Right lobe of liver (tissue), 6 donors: ENCODE data around the gene RSAD1. TPM values are rescaled to one million over a fixed set of nuclear protein-coding genes. Genes with fewer than 3 reads are reported as not detected.

Source experiments
- ATAC-seq, 4 donors: fragments of 200-7000 bp; cut with Tn5 transposase; one replicate each; pipeline ENCODE4 v1.9.1; 2020; ENCODE audit warnings: mild to moderate bottlenecking in 4 of 4, moderate library complexity in 4 of 4
- DNase-seq, 3 donors: peaks; one replicate each; pipeline ENCODE4 v3.0.0-alpha.2; 2020
- H3K27ac ChIP-seq, 3 donors: fragments of 200-600 bp; one replicate each; pipeline ENCODE4 v1.8.0; 2022
- H3K27me3 ChIP-seq, 2 donors: fragments of 200-600 bp; one replicate each; pipeline ENCODE4 v1.8.0; 2022
- H3K36me3 ChIP-seq, 4 donors: fragments of 200-600 bp; sonication (generic) in 1 of 4; one replicate each; pipeline versions ENCODE4 v1.5.1 to v1.8.0; 2017 to 2022; ENCODE audit warnings: control low read depth in 1 of 4
- H3K4me1 ChIP-seq, 4 donors: fragments of 200-600 bp; sonication (generic) in 1 of 4; one replicate each; pipeline versions ENCODE4 v1.5.1 to v1.8.0; 2017 to 2022; ENCODE audit warnings: control low read depth in 1 of 4
- H3K4me3 ChIP-seq, 3 donors: fragments of 200-600 bp; one replicate each; pipeline ENCODE4 v1.8.0; 2022
- H3K9me3 ChIP-seq, 4 donors: fragments of 200-600 bp; sonication (generic) in 1 of 4; one replicate each; pipeline versions ENCODE4 v1.5.1 to v1.8.0; 2017 to 2022; ENCODE audit warnings: control low read depth in 1 of 4
- POLR2A ChIP-seq: fragments of 450-650 bp; IDR thresholded peaks from one replicate; pipeline ENCODE4 v1.6.1; 2017; ENCODE audit warnings: antibody characterized with exemption, mild to moderate bottlenecking
- WGBS: methylation state at CpG from one replicate; pipeline ENCODE4 v1.1.6; 2018; ENCODE audit warnings: low coverage, low lambda C conversion rate; ENCODE audit not compliant: insufficient coverage; ENCODE audit errors: missing lambda C conversion rate; 5-methylcytosine and 5-hydroxymethylcytosine counted together
- intact Hi-C, 2 donors: fragments of 100-400 bp; cut with DNase I; formaldehyde crosslinking; loops; one replicate each; pipeline versions ENCODE4 v1.11.2 to v1.14.1; 2022
- total RNA-seq, 6 experiments: library from RNA; depleted of rRNA in 2 of 6; stranded (reverse); fragments of >200 nt in 2 of 6; fragmentation: NEBNext Ultra II Directional in 3 of 6; extraction: Animal tissue kit (Norgen Biotek cat#: 25700) in 3 of 6; gene quantifications; one replicate each; pipeline versions ENCODE4 v1.1.0 to v1.2.4, GENCODE V29; 2016 to 2023
- TF ChIP-seq, protein P1 (sequence below), 4 donors: fragments of 200-600 bp in 3 of 4; fragments of 450-650 bp in 1 of 4; IDR thresholded peaks; one replicate each; pipeline versions ENCODE4 v1.5.1 to v1.8.0; 2016 to 2022; ENCODE audit warnings: antibody characterized with exemption in 4 of 4, mild to moderate bottlenecking in 2 of 4
- donor health status: DM: no; HTN: yes; CAD: no.
- donor health status: DM: no; HTN: no; CAD: no.
- donor health status: DM: no; HTN: no; CAD: no.
- donor health status: DM: no; HTN: yes; CAD: no.
- donor health status: DM: no; HTN: yes; CAD: no.

The RSAD1 gene
- total RNA-seq, 6 experiments from 2014 or later = 17.9 to 26.6 (median 23.4) TPM

DNA sequence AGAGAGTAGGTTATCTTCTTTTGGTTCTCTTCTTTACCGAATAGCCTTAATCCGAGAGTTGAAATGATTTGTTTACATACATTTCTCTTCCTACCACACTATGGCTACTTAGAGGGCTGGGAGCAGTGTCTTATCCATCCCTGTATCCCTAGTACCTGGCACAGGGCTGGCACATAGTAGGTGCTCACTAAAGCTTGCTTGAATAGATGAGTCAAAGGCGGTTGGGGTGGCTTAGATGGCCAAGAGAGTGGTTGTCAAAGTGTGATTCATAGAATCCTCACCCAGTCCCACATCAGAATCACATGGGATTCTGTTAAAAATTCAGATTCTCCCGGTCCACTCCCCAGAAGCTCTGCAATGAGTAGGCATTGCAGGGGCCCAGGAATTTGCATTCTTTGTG is 21.0 kb upstream of the RSAD1 start:
- Histone ChIP-seq H3K4me1 (peaks cover 0 to 27% (median 11%) of the 10 kb centered on the region in 4 donors), H3K36me3 (no peaks in the 10 kb centered on the region), H3K4me3 (no peak overlapping the region), H3K9me3 (no peaks in the 10 kb centered on the region), H3K27ac (no peak overlapping the region), H3K27me3 (no peaks in the 10 kb centered on the region)
- ATAC-seq = no peak
- TF ChIP-seq, protein P1, sequence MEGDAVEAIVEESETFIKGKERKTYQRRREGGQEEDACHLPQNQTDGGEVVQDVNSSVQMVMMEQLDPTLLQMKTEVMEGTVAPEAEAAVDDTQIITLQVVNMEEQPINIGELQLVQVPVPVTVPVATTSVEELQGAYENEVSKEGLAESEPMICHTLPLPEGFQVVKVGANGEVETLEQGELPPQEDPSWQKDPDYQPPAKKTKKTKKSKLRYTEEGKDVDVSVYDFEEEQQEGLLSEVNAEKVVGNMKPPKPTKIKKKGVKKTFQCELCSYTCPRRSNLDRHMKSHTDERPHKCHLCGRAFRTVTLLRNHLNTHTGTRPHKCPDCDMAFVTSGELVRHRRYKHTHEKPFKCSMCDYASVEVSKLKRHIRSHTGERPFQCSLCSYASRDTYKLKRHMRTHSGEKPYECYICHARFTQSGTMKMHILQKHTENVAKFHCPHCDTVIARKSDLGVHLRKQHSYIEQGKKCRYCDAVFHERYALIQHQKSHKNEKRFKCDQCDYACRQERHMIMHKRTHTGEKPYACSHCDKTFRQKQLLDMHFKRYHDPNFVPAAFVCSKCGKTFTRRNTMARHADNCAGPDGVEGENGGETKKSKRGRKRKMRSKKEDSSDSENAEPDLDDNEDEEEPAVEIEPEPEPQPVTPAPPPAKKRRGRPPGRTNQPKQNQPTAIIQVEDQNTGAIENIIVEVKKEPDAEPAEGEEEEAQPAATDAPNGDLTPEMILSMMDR (IDR thresholded peaks at IDR 0.05) = no peak
- TF ChIP-seq POLR2A = no peak
- 83% methylated on average over 3 of the region's 4 CpGs for WGBS
- no peak for DNase-seq
- intact Hi-C loops = no loop called here

DNA sequence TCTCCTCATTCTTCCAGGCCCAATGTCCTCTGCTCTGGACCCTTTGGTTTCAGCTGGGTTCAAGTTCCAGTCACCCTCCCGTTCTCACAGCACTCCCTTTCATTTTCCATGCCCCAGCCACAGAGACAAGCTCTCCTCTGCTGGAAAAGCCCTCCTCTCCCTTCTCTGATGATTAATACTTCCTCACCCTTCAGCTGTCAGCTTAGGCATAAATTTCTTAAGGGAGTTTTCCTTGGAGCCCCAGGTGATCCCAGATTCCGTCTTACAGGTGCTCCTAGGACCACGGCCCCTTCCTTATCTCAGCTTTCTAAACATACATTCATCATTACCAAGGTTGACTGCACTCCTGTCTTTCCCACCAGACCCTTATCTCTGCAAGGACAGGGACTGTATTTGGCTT is 20.4 kb upstream of the RSAD1 start:
- DNase-seq (no peak), ATAC-seq (no peak)
- no peaks in the 10 kb centered on the region for H3K36me3 ChIP-seq
- intact Hi-C loops = no loop called here
- no peak for TF ChIP-seq POLR2A
- TF ChIP-seq, protein P1 (IDR thresholded peaks at IDR 0.05) = no peak
- peaks cover 0 to 34% (median 14%) of the 10 kb centered on the region in 4 donors for H3K4me1 ChIP-seq
- 61% methylated on average over 3 of the region's 3 CpGs for WGBS
- H3K4me3 ChIP-seq = no peak overlapping the region
- H3K9me3 ChIP-seq = no peaks in the 10 kb centered on the region
- peak overlapping the region in 2 of 3 donors; percentile 46 to 49 for H3K27ac ChIP-seq
- no peaks in the 10 kb centered on the region for H3K27me3 ChIP-seq

DNA sequence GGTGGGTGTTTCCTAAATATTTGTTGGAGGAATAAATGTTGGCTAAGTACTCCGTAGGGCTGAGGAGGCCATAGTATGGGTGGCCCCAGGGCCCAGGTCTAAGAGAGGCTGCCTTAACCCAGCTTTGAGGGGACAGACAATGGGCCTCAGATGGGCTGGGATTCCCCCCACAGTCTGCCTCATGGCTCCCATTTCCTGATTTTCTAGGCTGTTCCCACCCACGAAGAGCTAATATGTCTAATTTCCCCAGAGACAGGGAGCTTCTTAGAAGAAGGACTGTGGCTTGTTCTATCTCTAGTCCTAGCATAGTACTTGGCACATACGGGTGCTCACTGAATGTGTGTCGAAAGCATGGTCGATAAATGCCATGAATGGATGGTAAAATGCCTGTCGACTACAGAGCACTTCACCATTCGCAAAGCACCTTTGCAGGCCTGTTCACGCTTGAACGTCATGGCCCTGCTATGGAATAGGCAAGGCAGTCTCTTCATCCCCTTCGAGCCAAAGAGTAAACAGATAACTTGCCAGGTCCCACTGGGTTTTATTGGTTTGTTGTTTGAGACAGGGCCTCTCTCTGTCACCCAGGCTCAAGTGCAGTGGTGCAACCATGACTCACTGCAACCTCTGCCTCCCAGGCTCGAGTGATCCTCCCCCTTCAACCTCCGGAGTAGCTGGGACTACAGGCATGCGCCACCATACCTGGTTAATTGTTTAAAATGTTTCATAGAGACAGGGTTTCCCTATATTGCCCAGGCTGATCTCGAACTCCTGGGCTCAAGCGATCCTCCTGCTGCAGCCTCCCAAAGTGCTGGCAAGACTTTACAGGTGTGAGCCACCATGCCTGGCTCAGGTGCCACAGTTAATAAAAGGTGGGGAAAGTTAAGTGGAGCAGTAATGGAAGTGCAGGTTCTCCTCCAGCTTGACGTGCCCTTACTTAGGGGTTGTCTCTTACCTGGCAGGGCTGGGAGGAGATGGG is 19.7 kb upstream of the RSAD1 start:
- DNase-seq = peak; percentile 71 to 88 (median 84)
- 49% methylated on average over 12 of the region's 16 CpGs for WGBS
- H3K27me3 ChIP-seq = no peaks in the 10 kb centered on the region
- ATAC-seq = peak; percentile 80 to 91 (median 83)
- peaks cover 0 to 41% (median 18%) of the 10 kb centered on the region in 4 donors for H3K4me1 ChIP-seq
- H3K36me3 ChIP-seq = no peaks in the 10 kb centered on the region
- no peak for TF ChIP-seq POLR2A
- TF ChIP-seq, protein P1 (IDR thresholded peaks at IDR 0.05) = no peak
- H3K27ac ChIP-seq = peak overlapping the region in 2 of 3 donors; percentile 46 to 49
- no peaks in the 10 kb centered on the region for H3K9me3 ChIP-seq
- intact Hi-C loops = no loop called here
- H3K4me3 ChIP-seq = no peak overlapping the region

DNA sequence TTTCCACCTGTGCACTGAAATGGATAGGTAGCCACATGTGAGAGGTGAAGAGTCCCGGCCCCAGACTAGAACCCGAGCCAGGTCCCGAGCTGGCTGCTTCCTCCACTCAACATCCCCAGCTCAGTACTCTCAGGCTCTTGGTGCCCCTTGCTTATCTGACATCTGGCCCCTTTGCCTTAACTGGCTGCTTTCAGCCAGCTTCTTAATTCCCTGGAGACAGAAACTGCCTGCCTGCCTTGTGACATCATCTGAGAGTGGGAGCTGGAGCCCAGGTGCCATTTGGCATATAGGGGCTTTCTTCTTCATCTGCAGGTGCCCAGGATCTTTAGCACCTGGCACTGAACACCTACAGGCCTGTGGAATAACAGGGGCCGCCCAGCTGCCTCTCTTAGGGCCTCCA is 18.9 kb upstream of the RSAD1 start:
- intact Hi-C loops = no loop called here
- TF ChIP-seq, protein P1 (IDR thresholded peaks at IDR 0.05) = no peak
- no peak for TF ChIP-seq POLR2A
- H3K9me3 ChIP-seq = no peaks in the 10 kb centered on the region
- peak overlapping the region in 1 of 3 donors; percentile 29 for H3K27ac ChIP-seq
- peaks cover 0 to 49% (median 19%) of the 10 kb centered on the region in 4 donors for H3K4me1 ChIP-seq
- H3K4me3 ChIP-seq = no peak overlapping the region
- WGBS = no CpG with 5 or more reads among the region's 4 CpGs
- no peaks in the 10 kb centered on the region for H3K36me3 ChIP-seq
- DNase-seq = no peak
- no peak for ATAC-seq
- H3K27me3 ChIP-seq = no peaks in the 10 kb centered on the region
